HepG2 (cell line): Measurements from ENCODE around the gene TGFA. TPM values are rescaled to one million over a fixed set of nuclear protein-coding genes. Genes with fewer than 3 reads are reported as not detected.

Source experiments
- BCL6 ChIP-seq: IDR thresholded peaks from 2 replicates; pipeline ENCODE4 v1.6.1; 2016; ENCODE audit warnings: missing genetic modification reagents, missing compliant biosample characterization
- DR1 ChIP-seq: sonication (generic); formaldehyde crosslinking; IDR thresholded peaks from 2 replicates; pipeline ENCODE4 v1.8.0; 2021; ENCODE audit warnings: mild to moderate bottlenecking, missing genetic modification reagents, inconsistent platforms
- ETV6 ChIP-seq: sonication (generic); formaldehyde crosslinking; conservative IDR thresholded peaks from 2 replicates; pipeline ENCODE4 v1.4.0; 2020; ENCODE audit warnings: missing genetic modification reagents
- FOXO4 ChIP-seq: sonication (generic); formaldehyde crosslinking; conservative IDR thresholded peaks from 2 replicates; pipeline ENCODE4 v1.8.1; 2023; ENCODE audit warnings: missing genetic modification reagents
- GRHL1 ChIP-seq: sonication (generic); formaldehyde crosslinking; conservative IDR thresholded peaks from 2 replicates; pipeline ENCODE4 v1.8.0; 2022; ENCODE audit warnings: missing genetic modification reagents
- KDM5A ChIP-seq: fragments of 200-600 bp; sonication (generic); IDR thresholded peaks from 2 replicates; pipeline ENCODE4 v1.7.0; 2018; ENCODE audit warnings: antibody characterized with exemption, mild to moderate bottlenecking, low read length, borderline replicate concordance
- MTA3 ChIP-seq: sonication (generic); formaldehyde crosslinking; IDR thresholded peaks from 2 replicates; pipeline ENCODE4 v1.4.0; 2020; ENCODE audit warnings: missing genetic modification reagents
- NFKB2 ChIP-seq: sonication (generic); formaldehyde crosslinking; IDR thresholded peaks from 2 replicates; pipeline ENCODE4 v1.4.0; 2020; ENCODE audit warnings: missing genetic modification reagents, borderline replicate concordance
- NONO ChIP-seq, 2 experiments: fragments of 450-650 bp in 1 of 2; sonication (generic) in 1 of 2; formaldehyde crosslinking in 1 of 2; IDR thresholded peaks in 1 of 2; conservative IDR thresholded peaks in 1 of 2; 2 replicates each; pipeline versions ENCODE4 v1.6.1 to v1.8.0; 2017 to 2022; ENCODE audit warnings: mild to moderate bottlenecking in 1 of 2, missing genetic modification reagents in 1 of 2, moderate library complexity in 1 of 2
- NR2F6 ChIP-seq, 2 experiments: IDR thresholded peaks; 2 replicates each; pipeline ENCODE4 v1.6.1; 2016; ENCODE audit warnings: antibody characterized with exemption in 1 of 2, mild to moderate bottlenecking in 1 of 2
- PHF5A ChIP-seq: IDR thresholded peaks from one replicate; pipeline ENCODE4 v1.6.1; 2018; ENCODE audit warnings: low read depth, missing genetic modification reagents; ENCODE audit not compliant: unreplicated experiment
- SP5 ChIP-seq: IDR thresholded peaks from 2 replicates; pipeline ENCODE4 v1.6.1; 2016; ENCODE audit warnings: low read depth, borderline replicate concordance
- TFAP4 ChIP-seq: sonication (generic); IDR thresholded peaks from 2 replicates; pipeline ENCODE4 v1.6.1; 2016; ENCODE audit warnings: low read depth, borderline replicate concordance
- TGIF2 ChIP-seq: IDR thresholded peaks from 2 replicates; pipeline ENCODE4 v1.6.1; 2016; ENCODE audit warnings: control low read depth, missing compliant biosample characterization
- YY1 ChIP-seq: IDR thresholded peaks from 2 replicates; pipeline ENCODE4 v1.6.1; 2011; ENCODE audit warnings: low read length, low read depth, moderate library complexity, mild to moderate bottlenecking; ENCODE audit not compliant: insufficient read depth, insufficient replicate concordance
- ZBTB33 ChIP-seq: sonication (generic); formaldehyde crosslinking; IDR thresholded peaks from 2 replicates; pipeline ENCODE4 v1.4.0; 2020; ENCODE audit warnings: missing genetic modification reagents
- ZFY ChIP-seq: sonication (generic); formaldehyde crosslinking; IDR thresholded peaks from 2 replicates; pipeline ENCODE4 v1.4.0; 2020; ENCODE audit warnings: missing genetic modification reagents
- ZNF232 ChIP-seq: sonication (generic); formaldehyde crosslinking; IDR thresholded peaks from 2 replicates; pipeline ENCODE4 v1.4.0; 2020; ENCODE audit warnings: missing genetic modification reagents, borderline replicate concordance
- ZNF335 ChIP-seq: sonication (generic); formaldehyde crosslinking; IDR thresholded peaks from 2 replicates; pipeline ENCODE4 v1.4.0; 2020; ENCODE audit warnings: missing genetic modification reagents
- ZNF460 ChIP-seq: sonication (generic); formaldehyde crosslinking; IDR thresholded peaks from 2 replicates; pipeline ENCODE4 v1.5.1; 2020; ENCODE audit warnings: missing genetic modification reagents, mild to moderate bottlenecking, borderline replicate concordance
- ZNF530 ChIP-seq: sonication (generic); formaldehyde crosslinking; IDR thresholded peaks from 2 replicates; pipeline ENCODE4 v1.5.0; 2020; ENCODE audit warnings: low read depth, mild to moderate bottlenecking, missing genetic modification reagents
- ZNF746 ChIP-seq: sonication (generic); formaldehyde crosslinking; IDR thresholded peaks from 2 replicates; pipeline ENCODE4 v1.8.0; 2022; ENCODE audit warnings: mild to moderate bottlenecking, missing genetic modification reagents
- ZNF768 ChIP-seq: sonication (generic); formaldehyde crosslinking; IDR thresholded peaks from 2 replicates; pipeline ENCODE4 v1.4.0; 2020; ENCODE audit warnings: missing genetic modification reagents
- ZNF782 ChIP-seq: sonication (generic); formaldehyde crosslinking; IDR thresholded peaks from 2 replicates; pipeline ENCODE4 v1.4.0; 2020; ENCODE audit warnings: missing genetic modification reagents, mild to moderate bottlenecking, borderline replicate concordance
- polyA plus RNA-seq, 8 experiments: library from polyadenylated mRNA; depleted of rRNA in 3 of 8; stranded (reverse) in 7 of 8; unstranded in 1 of 8; fragments of >200 nt; fragmentation: Illumina TruSeq in 4 of 8; extraction: Trizol in 4 of 8; gene quantifications; 2 replicates each; pipeline versions ENCODE4 v1.2.1 to v1.2.3, GENCODE V29; 2011 to 2016; ENCODE audit warnings: low read depth in 4 of 8, missing spikeins in 1 of 8, mixed read lengths in 1 of 8; ENCODE audit not compliant: insufficient read depth in 1 of 8
- total RNA-seq, 5 experiments: library from RNA; depleted of rRNA; stranded (reverse); fragments of >200 nt; fragmentation: Illumina TruSeq; extraction: Trizol; gene quantifications; 2 replicates each; pipeline ENCODE4 v1.2.3, GENCODE V29; 2016; ENCODE audit warnings: low read depth in 1 of 5

The TGFA gene
- total and polyA plus RNA-seq, 2 of the 13 experiments (the other 11 are each of a cell fraction or from before 2014, with no cell fraction given), result 7.8 to 15.3 TPM

GRCh38 chr2:70553584-70554337 lies at the start of gene TGFA (continued):
- TF ChIP-seq TFAP4, result peak; percentile 43; the same call in 1 of the 2 replicates
- no peak; the same call in 1 of the 2 replicates for TF ChIP-seq NFKB2
- TF ChIP-seq GRHL1 (CRISPR knock-in tag), result no peak
- TF ChIP-seq PHF5A, result no peak
- TF ChIP-seq ETV6 (CRISPR knock-in tag), result no peak; the same call in 1 of the 2 replicates
- TF ChIP-seq NONO (IDR thresholded peaks at IDR 0.05), result no peak
- peak; percentile 80 for TF ChIP-seq NONO (CRISPR knock-in tag; conservative IDR thresholded peaks at IDR 0.05)
- TF ChIP-seq DR1, result no peak
- TF ChIP-seq ZNF746, result no peak; the same call in 1 of the 2 replicates
- 0 out of 2 replicates have a peak, but pooled peaks have one; percentile 17 for TF ChIP-seq ZBTB33 (CRISPR knock-in tag)
- no peak for TF ChIP-seq ZNF530 (CRISPR knock-in tag)
- TF ChIP-seq SP5, result 0 out of 2 replicates have a peak, but pooled peaks have one; percentile 10
- TF ChIP-seq KDM5A, result peak; percentile 6; the same call in 1 of the 2 replicates
- no peak for TF ChIP-seq BCL6 (CRISPR knock-in tag)
- TF ChIP-seq ZNF335, result no peak
- TF ChIP-seq FOXO4 (CRISPR knock-in tag), result no peak
- TF ChIP-seq MTA3 (CRISPR knock-in tag), result no peak
- no peak for TF ChIP-seq ZNF232 (CRISPR knock-in tag)
- TF ChIP-seq ZNF460 (CRISPR knock-in tag), result no peak
- TF ChIP-seq ZNF782 (CRISPR knock-in tag), result no peak
- peak; percentile 24; the same call in 1 of the 2 replicates for TF ChIP-seq TGIF2 (CRISPR knock-in tag)
- TF ChIP-seq ZNF768, result 0 out of 2 replicates have a peak, but pooled peaks have one; percentile 43
- TF ChIP-seq NR2F6 (IDR thresholded peaks at IDR 0.05), result no peak
- no peak; the same call in 1 of the 2 replicates for TF ChIP-seq NR2F6 (CRISPR knock-in tag; IDR thresholded peaks at IDR 0.05)
- peak; percentile 76 for TF ChIP-seq YY1
- TF ChIP-seq ZFY (CRISPR knock-in tag), result peak; percentile 46; the same call in 1 of the 2 replicates
